CD14-positive monocyte (primary cell): ENCODE measurements around the gene PTPN14. TPM values are rescaled to one million over a fixed set of nuclear protein-coding genes. Genes with fewer than 3 reads are reported as not detected.

ENCODE experiments used
- DNase-seq, 3 donors: peaks; one replicate each; pipeline ENCODE4 v3.0.0-alpha.2; 2011 to 2022
- H2AFZ ChIP-seq: 2 replicates; pipeline ENCODE4 v1.6.0; 2012; ENCODE audit warnings: mild to moderate bottlenecking, low read depth, low read length, inconsistent platforms; ENCODE audit not compliant: insufficient read depth, poor library complexity, severe bottlenecking
- H3K27ac ChIP-seq, 2 donors: 1 replicate in 1 of 2; 2 replicates in 1 of 2; pipeline ENCODE4 v1.5.1; 2012 to 2013; ENCODE audit warnings: low read length in 2 of 2, control low read depth in 1 of 2, inconsistent platforms in 1 of 2, low read depth in 1 of 2, mild to moderate bottlenecking in 1 of 2
- H3K27me3 ChIP-seq, 2 donors: one replicate each; pipeline versions ENCODE4 v1.6.0 to v1.6.1; 2011 to 2013; ENCODE audit warnings: low read length in 2 of 2; ENCODE audit not compliant: control insufficient read depth in 2 of 2, insufficient read depth in 2 of 2
- H3K36me3 ChIP-seq, 2 donors: replicated peaks in 1 of 2; 1 replicate in 1 of 2; 2 replicates in 1 of 2; pipeline versions ENCODE4 v1.5.1 to v1.6.1; 2012 to 2013; ENCODE audit warnings: low read length in 2 of 2, control low read depth in 1 of 2, inconsistent platforms in 1 of 2, mild to moderate bottlenecking in 1 of 2; ENCODE audit not compliant: insufficient read depth in 2 of 2, control insufficient read depth in 1 of 2
- H3K4me1 ChIP-seq, 2 donors: 1 replicate in 1 of 2; 2 replicates in 1 of 2; pipeline versions ENCODE4 v1.5.1 to v1.6.1; 2012 to 2013; ENCODE audit warnings: low read length in 2 of 2, control low read depth in 1 of 2, inconsistent platforms in 1 of 2, mild to moderate bottlenecking in 1 of 2, moderate library complexity in 1 of 2; ENCODE audit not compliant: insufficient read depth in 2 of 2, control insufficient read depth in 1 of 2
- H3K4me2 ChIP-seq: replicated peaks from 2 replicates; pipeline ENCODE3; 2012; ENCODE audit warnings: low read length, moderate library complexity, mild to moderate bottlenecking; ENCODE audit not compliant: poor library complexity, severe bottlenecking; ENCODE audit errors: extremely low read depth
- H3K4me3 ChIP-seq, 3 experiments: fragments of 200-600 bp in 1 of 3; sonication (generic) in 1 of 3; replicated peaks in 1 of 3; 1 replicate in 2 of 3; 2 replicates in 1 of 3; pipeline ENCODE4 v1.5.1; 2011 to 2013; ENCODE audit warnings: low read length in 3 of 3, mild to moderate bottlenecking in 3 of 3, control low read depth in 2 of 3, low read depth in 2 of 3, inconsistent platforms in 1 of 3, moderate library complexity in 1 of 3
- H3K79me2 ChIP-seq: 2 replicates; pipeline ENCODE4 v1.6.0; 2012; ENCODE audit warnings: mild to moderate bottlenecking, control low read depth, inconsistent platforms, low read length, moderate library complexity; ENCODE audit not compliant: insufficient read depth
- H3K9ac ChIP-seq: 2 replicates; pipeline ENCODE4 v1.6.0; 2017; ENCODE audit warnings: low read length, mild to moderate bottlenecking; ENCODE audit not compliant: insufficient read depth, poor library complexity, severe bottlenecking
- H3K9me3 ChIP-seq, 2 donors: replicated peaks in 1 of 2; 1 replicate in 1 of 2; 2 replicates in 1 of 2; pipeline versions ENCODE4 v1.5.1 to v1.6.1; 2012 to 2013; ENCODE audit warnings: low read length in 2 of 2, control low read depth in 1 of 2; ENCODE audit not compliant: control insufficient read depth in 1 of 2, insufficient read depth in 1 of 2
- H4K20me1 ChIP-seq: 2 replicates; pipeline ENCODE4 v1.6.0; 2012; ENCODE audit warnings: mild to moderate bottlenecking, low read length, control low read depth, moderate library complexity; ENCODE audit not compliant: insufficient read depth
- H3K27ac Mint-ChIP-seq, 7 donors: one replicate each; pipeline ENCODE4 v1.8.0; 2020; ENCODE audit warnings: mild to moderate bottlenecking in 7 of 7, mixed read lengths in 7 of 7, moderate library complexity in 6 of 7, inconsistent platforms in 2 of 7
- H3K27me3 Mint-ChIP-seq, 3 donors: one replicate each; pipeline ENCODE4 v1.8.0; 2021 to 2022; ENCODE audit warnings: low read depth in 3 of 3, mild to moderate bottlenecking in 3 of 3, mixed read lengths in 3 of 3, moderate library complexity in 3 of 3, inconsistent platforms in 1 of 3
- H3K36me3 Mint-ChIP-seq, 2 donors: one replicate each; pipeline ENCODE4 v1.8.0; 2020; ENCODE audit warnings: mixed read lengths in 2 of 2, inconsistent platforms in 1 of 2, mild to moderate bottlenecking in 1 of 2
- H3K4me1 Mint-ChIP-seq: one replicate; pipeline ENCODE4 v1.8.0; 2020; ENCODE audit warnings: mild to moderate bottlenecking, mixed read lengths
- H3K4me3 Mint-ChIP-seq, 2 donors: one replicate each; pipeline ENCODE4 v1.8.0; 2020; ENCODE audit warnings: mild to moderate bottlenecking in 2 of 2, mixed read lengths in 2 of 2, moderate library complexity in 1 of 2
- H3K9me3 Mint-ChIP-seq, 7 donors: one replicate each; pipeline ENCODE4 v1.8.0; 2020 to 2022; ENCODE audit warnings: mixed read lengths in 7 of 7, mild to moderate bottlenecking in 6 of 7, moderate library complexity in 6 of 7, inconsistent platforms in 2 of 7
- CTCF ChIP-seq: fragments of 200-600 bp; IDR thresholded peaks from one replicate; pipeline ENCODE4 v1.8.0; 2022; ENCODE audit warnings: antibody characterized with exemption, mild to moderate bottlenecking
- WGBS: methylation state at CpG from one replicate; pipeline ENCODE4 v1.1.5; 2013; ENCODE audit warnings: missing lambda C conversion rate; ENCODE audit not compliant: insufficient coverage; 5-methylcytosine and 5-hydroxymethylcytosine counted together
- intact Hi-C, 2 donors: fragments of 100-400 bp; cut with micrococcal nuclease; formaldehyde crosslinking; loops; one replicate each; pipeline versions ENCODE4 v1.15.0 to v1.15.1; 2023
- polyA plus RNA-seq, 3 donors: library from polyadenylated mRNA; depleted of rRNA in 1 of 3; unstranded in 2 of 3; stranded (reverse) in 1 of 3; fragments of 300-500 nt in 2 of 3; fragments of >200 nt in 1 of 3; fragmentation: Illumina TruSeq in 2 of 3; gene quantifications; 1 replicate in 2 of 3; 2 replicates in 1 of 3; pipeline ENCODE4 v1.2.3, GENCODE V29; 2012 to 2021

The PTPN14 gene
- polyA plus RNA-seq, 3 donors, result 0.01 TPM; not detected in 1

- Histone ChIP-seq H3K27ac (no peak overlapping the region), H4K20me1 (no peaks in the 10 kb centered on the region), H3K4me2 (no peak overlapping the region), H3K79me2 (no peaks in the 10 kb centered on the region), H2AFZ (no peak overlapping the region), H3K4me3 (no peak overlapping the region), H3K9me3 (no peaks in the 10 kb centered on the region), H3K4me1 (no peaks in the 10 kb centered on the region), H3K27me3 (no peaks in the 10 kb centered on the region), H3K9ac (no peak overlapping the region), H3K36me3 (no peaks in the 10 kb centered on the region)
- intact Hi-C loops, result no loop called here
- no peak for TF ChIP-seq CTCF
- Mint-ChIP-seq H3K9me3 (no peaks in the 10 kb centered on the region), H3K27ac (no peak overlapping the region), H3K4me3 (no peak overlapping the region), H3K36me3 (no peaks in the 10 kb centered on the region), H3K27me3 (peaks cover 2 to 16% (median 11%) of the 10 kb centered on the region in 3 donors), H3K4me1 (no peaks in the 10 kb centered on the region)
- DNase-seq, result no peak
- WGBS, result 65% methylated on average over 2 of the region's 5 CpGs
Observed at GRCh38 chr1:214590696-214591095, 39.3 kb upstream of the PTPN14 start.

DNA sequence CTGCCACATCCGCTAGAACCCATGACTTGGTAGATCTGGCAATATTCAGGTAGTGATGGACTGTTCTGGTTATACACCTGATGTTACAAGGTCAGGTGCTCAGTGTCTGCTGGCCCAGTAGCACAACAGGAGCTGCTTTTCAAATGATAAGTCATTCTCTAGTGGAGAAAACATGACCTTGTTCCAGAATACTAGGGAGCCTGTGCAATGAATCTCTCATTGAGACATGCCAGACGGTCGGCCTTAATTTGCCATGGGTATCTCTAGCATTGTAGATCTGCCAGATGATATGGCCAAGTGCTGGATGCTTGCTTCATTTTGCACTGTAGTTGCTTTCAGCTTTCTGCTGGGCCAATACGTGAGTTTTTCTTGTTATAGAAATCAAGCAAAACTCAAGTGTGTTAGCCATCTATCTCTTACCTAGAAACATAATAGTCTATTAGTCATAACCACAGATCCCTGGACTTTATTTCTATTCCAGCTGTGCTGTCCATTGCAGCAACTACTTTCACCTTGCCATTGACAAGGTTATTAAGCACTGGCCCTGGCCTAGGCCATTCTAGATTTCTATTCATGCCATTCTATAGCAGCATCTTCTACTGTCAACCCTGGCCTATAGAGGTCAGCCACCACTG is 37.7 kb upstream of the PTPN14 start:
- H3K27ac ChIP-seq, result no peak overlapping the region
- intact Hi-C loops, result no loop called here
- H3K27ac Mint-ChIP-seq, result no peak overlapping the region

More for the DNA sequence above, 37.7 kb upstream of the PTPN14 start:
- no peak for DNase-seq
- Histone ChIP-seq H3K36me3 (no peaks in the 10 kb centered on the region), H3K4me3 (no peak overlapping the region), H2AFZ (no peak overlapping the region), H3K79me2 (no peaks in the 10 kb centered on the region), H3K9me3 (no peaks in the 10 kb centered on the region), H3K9ac (no peak overlapping the region), H3K27me3 (no peaks in the 10 kb centered on the region), H4K20me1 (no peaks in the 10 kb centered on the region), H3K4me2 (no peak overlapping the region), H3K4me1 (no peaks in the 10 kb centered on the region)
- H3K4me1 Mint-ChIP-seq, result no peaks in the 10 kb centered on the region
- no peak overlapping the region for H3K4me3 Mint-ChIP-seq
- no peaks in the 10 kb centered on the region for H3K36me3 Mint-ChIP-seq
- TF ChIP-seq CTCF, result no peak
- WGBS, result 97% methylated on average over 3 of the region's 4 CpGs
- H3K27me3 Mint-ChIP-seq, result peaks cover 2 to 17% (median 8%) of the 10 kb centered on the region in 3 donors
- no peaks in the 10 kb centered on the region for H3K9me3 Mint-ChIP-seq
